ENCODE data around the gene STAT5B.
A peak's percentile ranks its signal among the peaks of the same experiment; 100 is the strongest.
"Not testable (repeated sequence)": the region's sequence is repeated elsewhere in the genome, so short reads cannot be mapped to it uniquely, and the experiment has no call there.

STAT5B gene

GRCh38 chr17:42268236-42268635 is 8.0 kb downstream of the STAT5B start:
- no peak for DNase-seq (ENCODE audit: low read depth in 2 of 2)

DNA sequence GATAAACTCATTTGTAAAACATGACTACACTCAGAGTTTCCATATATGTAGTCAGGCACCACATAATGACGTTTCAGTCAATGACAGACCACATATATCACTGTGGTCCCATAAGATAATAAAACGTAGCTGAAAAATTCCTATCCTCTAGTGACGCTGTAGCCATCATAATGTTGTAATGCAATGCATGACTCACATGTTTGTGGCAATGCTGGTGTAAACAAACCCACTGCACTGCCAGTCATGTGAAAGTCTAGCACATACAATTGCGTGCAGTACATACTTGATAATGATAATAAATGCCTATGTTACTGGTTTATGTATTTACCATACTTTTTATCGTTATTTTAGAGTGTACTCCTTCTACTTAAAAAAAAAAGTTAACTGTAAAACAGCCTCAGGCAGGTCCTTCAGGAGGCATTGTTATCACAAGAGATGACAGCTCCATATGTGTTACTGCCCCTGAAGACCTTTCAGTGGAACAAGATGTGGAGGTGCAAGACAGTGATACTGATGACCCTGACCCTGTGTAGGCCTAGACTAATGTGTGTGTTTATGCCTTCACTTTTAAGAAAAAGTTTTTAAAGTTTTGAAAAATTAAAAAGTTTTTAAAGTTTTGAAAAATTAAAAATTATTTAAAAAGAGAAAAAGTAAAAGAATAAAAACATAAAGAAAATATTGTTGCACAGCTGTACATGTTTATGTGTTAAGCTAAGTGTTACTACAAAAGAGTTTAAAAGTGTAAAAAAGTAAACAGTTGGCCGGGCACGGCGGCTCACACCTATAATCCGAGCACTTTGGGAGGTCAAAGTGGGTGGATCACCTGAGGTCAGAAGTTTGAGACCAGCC is 9.0 kb downstream of the STAT5B start:
- DNase-seq (ENCODE audit: low read depth in 2 of 2), result no peak

DNA sequence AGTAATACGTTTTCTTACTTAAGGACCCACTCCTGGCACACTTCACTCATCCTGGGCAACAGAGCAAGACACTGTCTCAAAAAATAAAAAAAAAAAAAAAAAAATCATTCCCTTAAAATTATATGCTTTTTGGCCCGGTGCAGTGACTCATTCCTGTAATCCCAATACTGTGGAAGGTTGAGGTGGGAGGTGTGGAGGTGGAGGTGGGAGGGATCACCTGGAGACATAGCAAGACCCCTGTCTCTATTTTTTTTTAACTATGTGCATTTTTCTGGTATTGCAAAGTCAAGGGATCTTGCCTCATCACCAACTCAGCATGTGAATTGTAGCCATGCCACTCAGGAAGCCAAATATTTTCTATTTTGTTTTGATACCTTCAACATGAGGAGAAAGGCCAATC is 9.7 kb downstream of the STAT5B start:
- no peak for DNase-seq (ENCODE audit: low read depth in 2 of 2)

GRCh38 chr17:42264366-42264765 is 11.8 kb downstream of the STAT5B start:
- not testable (repeated sequence) for DNase-seq (ENCODE audit: low read depth in 2 of 2)

- no peak for DNase-seq (ENCODE audit: low read depth in 2 of 2)
These were observed 15.9 kb downstream of the STAT5B start for GRCh38 chr17:42260318-42260717.

GRCh38 chr17:42255445-42255844 is 20.7 kb downstream of the STAT5B start:
- no peak for DNase-seq (ENCODE audit: low read depth in 2 of 2)

DNA sequence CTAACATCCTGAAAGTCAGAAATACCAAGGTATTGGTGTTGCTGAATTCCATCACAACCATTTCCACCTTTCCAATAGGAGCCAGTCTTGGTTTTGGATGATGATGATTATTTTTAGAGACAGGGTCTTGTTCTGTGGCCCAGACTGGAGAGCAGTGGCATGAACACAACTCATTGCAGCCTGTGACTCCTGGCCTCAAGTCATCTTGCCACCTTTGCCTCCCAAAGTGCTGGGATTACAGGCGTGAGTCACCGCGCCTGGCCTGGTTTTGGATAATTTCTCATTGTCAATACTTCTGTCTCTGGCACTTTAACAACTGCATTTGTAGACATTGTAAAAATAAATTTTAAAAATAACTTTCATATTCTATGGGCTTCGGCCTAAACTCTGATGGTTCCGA is 22.6 kb downstream of the STAT5B start:
- DNase-seq (ENCODE audit: low read depth in 2 of 2), result no peak

- no peak for DNase-seq (ENCODE audit: low read depth in 2 of 2)
These were observed 23.3 kb downstream of the STAT5B start for GRCh38 chr17:42252597-42253550.

DNA sequence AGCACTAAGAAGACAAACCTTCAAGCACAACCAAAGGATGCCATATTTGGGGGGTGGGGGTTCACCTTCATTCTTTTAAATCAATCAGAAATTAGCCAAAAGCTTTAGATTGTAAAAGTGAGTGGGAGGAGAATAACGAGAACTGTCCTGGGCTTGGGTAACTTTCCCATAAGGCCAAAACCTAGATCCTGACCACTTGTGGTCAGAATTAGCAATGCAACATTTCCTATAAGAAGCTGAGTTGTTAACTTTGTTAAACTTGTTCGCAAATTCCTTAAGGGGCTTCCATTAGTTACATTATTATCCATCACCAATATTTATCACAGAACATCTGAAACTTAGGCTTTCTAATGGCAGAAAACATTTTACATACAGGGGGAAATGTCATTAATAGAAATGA is 25.1 kb downstream of the STAT5B start:
- DNase-seq (ENCODE audit: low read depth in 2 of 2), result no peak

DNA sequence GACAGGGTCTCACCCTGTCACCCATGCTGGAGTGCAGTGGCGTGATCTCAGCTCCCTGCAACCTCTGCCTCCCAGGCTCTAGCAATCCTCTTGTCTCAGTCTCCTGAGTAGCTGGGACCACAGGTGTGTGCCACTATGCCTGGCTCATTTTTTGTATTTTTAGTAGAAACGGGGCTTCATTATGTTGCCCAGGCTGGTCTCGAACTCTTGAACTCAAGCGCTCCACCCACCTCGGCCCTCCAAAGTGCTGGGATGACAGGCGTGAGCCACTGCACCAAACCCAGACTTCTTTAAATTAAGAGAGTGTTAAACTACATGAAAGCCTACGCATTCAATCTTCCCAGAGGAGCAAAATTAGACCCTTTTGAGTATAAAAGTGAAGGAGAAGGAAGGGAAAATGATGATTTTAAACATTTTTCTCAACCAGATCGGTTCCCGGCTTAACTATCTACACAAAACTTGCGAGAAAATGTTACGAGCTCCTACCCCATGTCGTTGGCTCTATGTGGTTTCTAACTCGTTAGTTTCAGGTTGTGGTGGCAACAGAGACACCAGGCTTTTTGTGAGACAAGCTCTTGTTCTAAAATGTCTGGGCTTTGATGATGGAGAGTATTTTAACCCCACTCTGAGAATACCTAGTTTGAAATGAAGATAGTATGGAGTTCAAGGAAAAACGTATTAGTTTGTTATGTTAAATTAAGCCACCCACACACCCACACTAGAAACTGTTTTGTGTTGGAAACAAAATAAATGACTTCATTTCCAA is 26.3 kb downstream of the STAT5B start:
- no peak for DNase-seq (ENCODE audit: low read depth in 2 of 2)

- peak; percentile 35 to 61 for DNase-seq (ENCODE audit: low read depth in 2 of 2)
These were observed 27.6 kb downstream of the STAT5B start for GRCh38 chr17:42248351-42249179.

GRCh38 chr17:42247734-42248133 is 28.5 kb downstream of the STAT5B start:
- DNase-seq (ENCODE audit: low read depth in 2 of 2), result no peak

DNA sequence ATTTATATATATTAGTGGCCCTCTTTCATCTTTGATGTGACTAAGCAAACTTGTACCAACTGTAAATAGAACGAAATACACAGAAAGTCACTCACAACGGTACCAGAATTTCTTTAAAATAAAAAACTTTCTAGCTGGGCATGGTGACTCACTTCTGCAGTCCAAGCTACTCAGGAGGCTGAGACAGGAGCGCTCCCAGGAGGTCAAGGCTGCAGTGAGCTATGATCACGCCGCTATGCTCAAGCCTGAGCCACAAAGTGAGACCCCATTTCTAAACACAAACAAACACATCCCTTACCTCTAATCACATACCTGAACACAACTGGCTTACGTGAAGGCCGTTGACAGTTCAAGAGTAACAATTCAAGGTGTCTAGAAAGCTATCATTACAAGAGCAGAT is 29.7 kb downstream of the STAT5B start:
- no peak for DNase-seq (ENCODE audit: low read depth in 2 of 2)

GRCh38 chr17:42245183-42245582 is 31.0 kb downstream of the STAT5B start:
- not testable (repeated sequence) for DNase-seq (ENCODE audit: low read depth in 2 of 2)

- DNase-seq (ENCODE audit: low read depth in 2 of 2), result not testable (repeated sequence)
These were observed 32.1 kb downstream of the STAT5B start for GRCh38 chr17:42244116-42244515.

DNA sequence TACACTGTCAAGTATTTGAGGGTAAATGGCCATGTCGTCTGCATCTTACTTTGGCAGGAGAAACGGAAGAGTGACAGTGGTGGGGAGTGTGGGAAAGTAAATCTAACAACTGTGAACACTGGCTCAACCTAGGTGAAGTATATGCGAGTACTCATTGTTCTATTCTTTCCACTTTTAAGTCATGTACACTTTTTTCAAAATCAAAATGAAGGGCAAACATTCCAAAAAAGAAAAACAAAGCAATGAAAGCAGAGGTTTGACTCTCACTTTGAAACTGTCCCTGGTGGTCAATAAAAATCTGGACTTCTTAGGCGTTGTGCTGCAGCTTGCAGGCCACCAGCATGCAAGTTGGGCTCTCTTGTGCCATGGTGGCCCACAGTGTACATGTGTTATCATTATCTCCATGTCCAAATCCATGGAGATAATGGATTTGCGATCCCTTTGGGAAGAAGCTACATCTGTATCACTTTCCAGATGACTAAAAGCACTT is 32.7 kb downstream of the STAT5B start:
- DNase-seq (ENCODE audit: low read depth in 2 of 2), result no peak

GRCh38 chr17:42241871-42242270 is 34.3 kb downstream of the STAT5B start:
- DNase-seq (ENCODE audit: low read depth in 2 of 2), result no peak

GRCh38 chr17:42240863-42241262 is 35.3 kb downstream of the STAT5B start:
- not testable (repeated sequence) for DNase-seq (ENCODE audit: low read depth in 2 of 2)

- no peak for DNase-seq (ENCODE audit: low read depth in 2 of 2)
These were observed 36.0 kb downstream of the STAT5B start for GRCh38 chr17:42240201-42240600.

DNA sequence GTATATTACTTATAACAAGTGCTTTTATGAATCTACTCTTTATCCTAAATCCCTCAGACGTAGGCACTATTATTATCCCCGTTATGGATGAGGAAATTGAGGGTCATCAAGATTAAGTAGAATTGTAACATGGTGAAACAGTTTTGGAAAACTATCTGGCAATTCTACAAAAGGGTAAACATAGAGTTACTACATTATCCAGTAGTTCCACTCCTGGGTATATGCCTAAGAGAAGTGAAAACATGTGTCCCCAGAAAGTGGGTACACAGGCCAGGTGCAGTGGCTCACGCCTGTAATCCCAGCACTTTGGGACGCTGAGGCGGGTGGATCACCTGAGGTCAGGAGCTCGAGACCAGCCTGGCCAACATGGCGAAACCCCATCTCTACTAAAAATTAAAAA is 36.6 kb downstream of the STAT5B start:
- not testable (repeated sequence) for DNase-seq (ENCODE audit: low read depth in 2 of 2)

DNA sequence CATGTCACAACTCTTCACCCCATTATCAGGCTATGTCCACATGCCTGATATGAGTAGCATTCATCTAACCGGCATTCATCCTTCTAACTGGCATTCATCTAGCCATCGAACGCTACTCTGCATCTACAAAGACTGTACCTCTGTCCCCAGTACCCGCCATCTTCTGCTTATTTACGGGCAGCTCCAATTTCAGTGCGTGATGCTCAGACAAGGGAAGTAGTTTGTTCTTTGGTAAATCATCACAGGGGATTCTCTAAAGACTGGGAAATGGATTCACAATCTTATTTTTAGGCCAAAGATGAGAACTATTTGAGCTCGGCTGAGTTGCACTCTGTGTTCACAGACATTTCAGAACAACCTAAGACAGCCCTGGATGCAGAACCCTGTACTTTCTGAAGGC is 39.4 kb downstream of the STAT5B start:
- DNase-seq (ENCODE audit: low read depth in 2 of 2), result no peak

Data from activated CD4-positive, alpha-beta T cell treated with anti-CD3 and anti-CD28 coated beads for 24 hours (primary cell).